ENCODE results near the gene CIAO1.

GRCh38 chr2:96264086-96264485 is 1.9 kb upstream of the CIAO1 start:
- TF ChIP-seq EZH2 (IDR thresholded peaks at IDR 0.05; ENCODE audit: low read depth), result no peak
- TF ChIP-seq CTCF (conservative IDR thresholded peaks at IDR 0.05), result no peak

All from PC-9 (cell line).